ENCODE data around the gene KRTAP13-3.

Gene KRTAP13-3

DNA sequence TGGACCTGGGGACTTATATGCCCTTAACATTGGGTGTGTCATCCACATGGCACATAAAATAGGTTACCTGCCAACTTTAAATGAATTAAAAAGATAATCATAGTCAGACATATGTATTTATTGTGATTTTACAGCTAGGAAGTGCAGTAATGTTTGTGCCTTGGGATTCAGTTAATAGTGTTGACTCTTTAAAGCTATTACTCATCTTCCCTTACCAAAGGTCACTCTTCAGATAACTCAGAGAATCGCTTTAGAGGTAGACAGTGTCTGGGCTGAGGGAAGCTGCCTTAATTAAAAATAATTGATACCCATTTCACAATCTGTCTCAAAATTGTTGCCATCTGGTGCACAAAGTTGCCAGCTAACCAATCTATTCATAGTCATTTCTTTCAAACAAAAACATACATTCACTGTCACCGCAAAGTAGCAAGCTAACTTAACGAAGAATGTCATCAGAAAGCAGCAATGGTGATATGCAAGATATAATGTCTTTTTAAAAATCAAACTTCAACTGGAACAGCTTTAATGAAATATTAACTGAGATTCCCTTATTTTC is 11.4 kb upstream of the KRTAP13-3 start:
- TF ChIP-seq, protein P1, sequence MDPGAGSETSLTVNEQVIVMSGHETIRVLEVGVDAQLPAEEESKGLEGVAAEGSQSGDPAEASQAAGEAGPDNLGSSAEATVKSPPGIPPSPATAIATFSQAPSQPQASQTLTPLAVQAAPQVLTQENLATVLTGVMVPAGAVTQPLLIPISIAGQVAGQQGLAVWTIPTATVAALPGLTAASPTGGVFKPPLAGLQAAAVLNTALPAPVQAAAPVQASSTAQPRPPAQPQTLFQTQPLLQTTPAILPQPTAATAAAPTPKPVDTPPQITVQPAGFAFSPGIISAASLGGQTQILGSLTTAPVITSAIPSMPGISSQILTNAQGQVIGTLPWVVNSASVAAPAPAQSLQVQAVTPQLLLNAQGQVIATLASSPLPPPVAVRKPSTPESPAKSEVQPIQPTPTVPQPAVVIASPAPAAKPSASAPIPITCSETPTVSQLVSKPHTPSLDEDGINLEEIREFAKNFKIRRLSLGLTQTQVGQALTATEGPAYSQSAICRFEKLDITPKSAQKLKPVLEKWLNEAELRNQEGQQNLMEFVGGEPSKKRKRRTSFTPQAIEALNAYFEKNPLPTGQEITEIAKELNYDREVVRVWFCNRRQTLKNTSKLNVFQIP (CRISPR knock-in tag; IDR thresholded peaks at IDR 0.05; ENCODE audit: borderline replicate concordance, low read depth): no peak
- no peak for TF ChIP-seq ZFP30 (CRISPR knock-in tag; IDR thresholded peaks at IDR 0.05)
- no peak for TF ChIP-seq PPARA (CRISPR knock-in tag; IDR thresholded peaks at IDR 0.05; ENCODE audit: borderline replicate concordance)
- TF ChIP-seq BACH2 (CRISPR knock-in tag; IDR thresholded peaks at IDR 0.05; ENCODE audit: borderline replicate concordance): no peak
- no peak for TF ChIP-seq ESRRG (CRISPR knock-in tag; IDR thresholded peaks at IDR 0.05)
- no peak for TF ChIP-seq PATZ1 (CRISPR knock-in tag; IDR thresholded peaks at IDR 0.05; ENCODE audit: borderline replicate concordance)
- no peak for ATAC-seq

DNA sequence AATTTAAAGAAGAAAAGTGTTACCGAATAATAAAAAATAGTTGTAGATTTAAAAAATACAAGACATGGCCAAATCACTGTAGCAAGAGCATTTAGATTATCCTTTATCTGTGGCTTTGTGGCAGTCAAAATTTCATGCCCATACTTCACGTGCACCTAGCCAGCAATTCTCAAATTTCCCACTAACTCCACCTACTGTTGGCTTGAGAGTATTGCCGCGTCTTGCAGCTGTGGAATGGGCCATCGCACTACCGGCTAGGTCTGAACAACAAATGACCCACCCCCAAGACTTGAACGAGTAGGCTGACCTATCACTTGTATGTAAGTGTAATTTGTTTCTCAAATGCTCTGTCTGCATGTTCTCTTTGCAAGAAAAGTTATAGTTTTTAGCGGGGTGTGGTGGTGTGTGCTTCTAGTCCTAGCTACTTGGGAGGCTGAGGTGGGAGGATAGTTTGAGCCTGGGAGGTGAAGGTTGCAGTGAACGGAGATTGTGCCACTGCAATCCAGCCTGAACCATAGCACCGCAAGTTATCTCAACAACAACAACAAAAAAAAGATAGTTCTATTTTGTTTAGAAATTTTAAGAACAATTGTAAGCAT is 8.4 kb upstream of the KRTAP13-3 start:
- ATAC-seq: peak; percentile 89
- no peak for TF ChIP-seq OSR1 (CRISPR knock-in tag; IDR thresholded peaks at IDR 0.05)
- TF ChIP-seq, protein P1 (CRISPR knock-in tag; IDR thresholded peaks at IDR 0.05; ENCODE audit: borderline replicate concordance, low read depth): no peak
- no peak for TF ChIP-seq CSDC2 (CRISPR knock-in tag; IDR thresholded peaks at IDR 0.05)
- TF ChIP-seq ZNF8 (CRISPR knock-in tag; IDR thresholded peaks at IDR 0.05): no peak

DNA sequence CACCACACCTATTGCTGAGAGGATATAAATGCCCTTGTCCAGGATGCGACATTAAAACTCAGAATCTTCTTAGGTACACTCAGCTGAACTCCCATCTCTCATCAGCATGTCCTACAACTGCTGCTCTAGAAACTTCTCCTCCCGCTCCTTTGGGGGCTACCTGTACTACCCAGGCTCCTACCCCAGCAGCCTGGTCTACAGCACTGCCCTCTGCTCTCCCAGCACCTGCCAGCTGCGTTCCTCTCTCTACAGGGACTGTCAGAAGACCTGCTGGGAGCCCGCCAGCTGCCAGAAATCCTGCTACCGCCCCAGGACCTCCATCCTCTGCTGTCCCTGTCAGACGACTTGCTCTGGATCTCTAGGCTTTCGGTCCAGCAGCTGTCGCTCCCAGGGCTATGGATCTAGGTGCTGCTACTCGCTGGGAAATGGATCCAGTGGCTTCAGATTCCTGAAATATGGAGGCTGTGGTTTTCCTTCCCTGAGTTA is 4.5 kb upstream of the KRTAP13-3 start, which contains the start of gene KRTAP13-4:
Gene KRTAP13-4, plus strand, starts transcription at position 51 of the 486 bp plus-strand sequence. Its CDS starts 56 bp downstream, at position 107.
- TF ChIP-seq, protein P2, sequence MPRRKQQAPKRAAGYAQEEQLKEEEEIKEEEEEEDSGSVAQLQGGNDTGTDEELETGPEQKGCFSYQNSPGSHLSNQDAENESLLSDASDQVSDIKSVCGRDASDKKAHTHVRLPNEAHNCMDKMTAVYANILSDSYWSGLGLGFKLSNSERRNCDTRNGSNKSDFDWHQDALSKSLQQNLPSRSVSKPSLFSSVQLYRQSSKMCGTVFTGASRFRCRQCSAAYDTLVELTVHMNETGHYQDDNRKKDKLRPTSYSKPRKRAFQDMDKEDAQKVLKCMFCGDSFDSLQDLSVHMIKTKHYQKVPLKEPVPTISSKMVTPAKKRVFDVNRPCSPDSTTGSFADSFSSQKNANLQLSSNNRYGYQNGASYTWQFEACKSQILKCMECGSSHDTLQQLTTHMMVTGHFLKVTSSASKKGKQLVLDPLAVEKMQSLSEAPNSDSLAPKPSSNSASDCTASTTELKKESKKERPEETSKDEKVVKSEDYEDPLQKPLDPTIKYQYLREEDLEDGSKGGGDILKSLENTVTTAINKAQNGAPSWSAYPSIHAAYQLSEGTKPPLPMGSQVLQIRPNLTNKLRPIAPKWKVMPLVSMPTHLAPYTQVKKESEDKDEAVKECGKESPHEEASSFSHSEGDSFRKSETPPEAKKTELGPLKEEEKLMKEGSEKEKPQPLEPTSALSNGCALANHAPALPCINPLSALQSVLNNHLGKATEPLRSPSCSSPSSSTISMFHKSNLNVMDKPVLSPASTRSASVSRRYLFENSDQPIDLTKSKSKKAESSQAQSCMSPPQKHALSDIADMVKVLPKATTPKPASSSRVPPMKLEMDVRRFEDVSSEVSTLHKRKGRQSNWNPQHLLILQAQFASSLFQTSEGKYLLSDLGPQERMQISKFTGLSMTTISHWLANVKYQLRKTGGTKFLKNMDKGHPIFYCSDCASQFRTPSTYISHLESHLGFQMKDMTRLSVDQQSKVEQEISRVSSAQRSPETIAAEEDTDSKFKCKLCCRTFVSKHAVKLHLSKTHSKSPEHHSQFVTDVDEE (CRISPR knock-in tag; IDR thresholded peaks at IDR 0.05): no peak
- no peak for TF ChIP-seq OSR1 (CRISPR knock-in tag; IDR thresholded peaks at IDR 0.05)
- TF ChIP-seq ZC3H10 (CRISPR knock-in tag; IDR thresholded peaks at IDR 0.05): no peak
- TF ChIP-seq, protein P1 (CRISPR knock-in tag; IDR thresholded peaks at IDR 0.05; ENCODE audit: borderline replicate concordance, low read depth): no peak
- TF ChIP-seq SNAI2 (CRISPR knock-in tag; IDR thresholded peaks at IDR 0.05): no peak
- no peak for TF ChIP-seq ZFP30 (CRISPR knock-in tag; IDR thresholded peaks at IDR 0.05)
- no peak for TF ChIP-seq TCF4 (CRISPR knock-in tag; IDR thresholded peaks at IDR 0.05; ENCODE audit: borderline replicate concordance)
- no peak for TF ChIP-seq ISL1 (CRISPR knock-in tag; IDR thresholded peaks at IDR 0.05)
- no peak for ATAC-seq

DNA sequence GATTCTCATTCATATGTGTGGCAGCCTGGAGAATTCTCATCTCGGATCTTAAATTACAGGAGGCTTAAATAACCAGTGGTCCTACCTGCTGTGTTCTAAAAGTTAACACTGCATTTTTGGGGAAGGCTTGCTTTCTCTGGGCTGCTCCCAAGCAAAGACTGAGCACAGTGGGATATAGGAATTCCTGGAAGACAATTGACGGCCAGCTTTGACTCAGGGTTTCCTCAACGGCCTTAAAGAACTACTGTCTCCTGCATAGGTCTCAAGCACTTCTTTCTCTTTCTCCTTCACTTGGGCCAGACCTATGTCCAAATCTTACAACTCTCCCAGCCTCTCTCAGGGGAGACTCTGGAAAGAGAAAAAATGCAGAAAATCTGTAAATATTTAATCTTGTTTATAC is 1.0 kb upstream of the KRTAP13-3 start:
- TF ChIP-seq PATZ1 (CRISPR knock-in tag; IDR thresholded peaks at IDR 0.05; ENCODE audit: borderline replicate concordance) (no peak), RARB (CRISPR knock-in tag; IDR thresholded peaks at IDR 0.05) (no peak), OSR1 (CRISPR knock-in tag; IDR thresholded peaks at IDR 0.05) (no peak), ZFP3 (CRISPR knock-in tag; IDR thresholded peaks at IDR 0.05) (no peak), CSDC2 (CRISPR knock-in tag; IDR thresholded peaks at IDR 0.05) (no peak), TOX (CRISPR knock-in tag; IDR thresholded peaks at IDR 0.05; ENCODE audit: borderline replicate concordance) (no peak)
- TF ChIP-seq, protein P2 (CRISPR knock-in tag; IDR thresholded peaks at IDR 0.05): no peak
- ATAC-seq: no peak
